Lung (tissue), 12 donors: Measurements from ENCODE around the gene SNAI1. TPM values are rescaled to one million over a fixed set of nuclear protein-coding genes. Genes with fewer than 3 reads are reported as not detected.
A peak's percentile ranks its signal among the peaks of the same experiment; 100 is the strongest.

Experiments used
- ATAC-seq: fragments of 200-7000 bp; cut with Tn5 transposase; one replicate; pipeline ENCODE4 v1.9.1; 2020; ENCODE audit warnings: moderate number of reproducible peaks; ENCODE audit not compliant: insufficient read depth, low FRiP score
- DNase-seq, 3 donors: peaks; one replicate each; pipeline ENCODE4 v3.0.0-alpha.2; 2013 to 2017
- H3K27ac ChIP-seq, 2 donors: one replicate each; pipeline ENCODE4 v1.5.1; 2013; ENCODE audit warnings: mild to moderate bottlenecking in 2 of 2, moderate library complexity in 2 of 2, control low read depth in 1 of 2, inconsistent platforms in 1 of 2, low read depth in 1 of 2, low read length in 1 of 2
- H3K27me3 ChIP-seq, 3 donors: one replicate each; pipeline ENCODE4 v1.5.1; 2013; ENCODE audit warnings: low read length in 2 of 3; ENCODE audit not compliant: control insufficient read depth in 3 of 3, insufficient read depth in 3 of 3
- H3K36me3 ChIP-seq, 4 donors: one replicate each; pipeline ENCODE4 v1.5.1; 2013; ENCODE audit warnings: low read length in 4 of 4, mild to moderate bottlenecking in 1 of 4, moderate library complexity in 1 of 4; ENCODE audit not compliant: control insufficient read depth in 4 of 4, insufficient read depth in 4 of 4
- H3K4me1 ChIP-seq, 5 donors: one replicate each; pipeline ENCODE4 v1.5.1; 2013; ENCODE audit warnings: low read length in 5 of 5, mild to moderate bottlenecking in 2 of 5, moderate library complexity in 1 of 5; ENCODE audit not compliant: control insufficient read depth in 5 of 5, insufficient read depth in 5 of 5
- H3K4me3 ChIP-seq: one replicate; pipeline ENCODE4 v1.5.1; 2013; ENCODE audit warnings: mild to moderate bottlenecking, control low read depth, moderate library complexity
- H3K9ac ChIP-seq, 2 donors: one replicate each; pipeline ENCODE4 v1.5.1; 2013; ENCODE audit warnings: low read length in 2 of 2, control low read depth in 1 of 2; ENCODE audit not compliant: insufficient read depth in 1 of 2
- H3K9me3 ChIP-seq, 4 donors: one replicate each; pipeline ENCODE4 v1.5.1; 2013; ENCODE audit warnings: low read length in 3 of 4, mild to moderate bottlenecking in 1 of 4, moderate library complexity in 1 of 4; ENCODE audit not compliant: control insufficient read depth in 4 of 4, insufficient read depth in 3 of 4
- CTCF ChIP-seq: IDR thresholded peaks from 2 replicates; pipeline ENCODE4 v1.5.1; 2012; ENCODE audit warnings: mild to moderate bottlenecking; ENCODE audit errors: control extremely low read depth, extremely low read depth
- WGBS, 2 donors: extraction: QIAGEN DNeasy Blood & Tissue Kit; methylation state at CpG; one replicate each; pipeline ENCODE4 v1.1.7; 2013; 5-methylcytosine and 5-hydroxymethylcytosine counted together
- polyA plus RNA-seq, 2 donors: library from polyadenylated mRNA; stranded (reverse); fragments of 200-250 nt; gene quantifications; one replicate each; pipeline ENCODE4 v1.2.1, GENCODE V29; 2013
- total RNA-seq, 2 donors: library from RNA; depleted of rRNA in 1 of 2; stranded (reverse); fragments of >200 nt in 1 of 2; gene quantifications; one replicate each; pipeline ENCODE4 v1.2.1, GENCODE V29; 2014 to 2021
- donor health status: control.
- donor health status: control.
- donor health status: Bipolar disorder and iron deficiency.
- donor health status: healthy.
- donor health status: DM: yes; HTN: yes; CAD: no.

SNAI1 gene
- total and polyA plus RNA-seq, 4 donors = 0.74 to 12.0 (median 5.4) TPM

DNA sequence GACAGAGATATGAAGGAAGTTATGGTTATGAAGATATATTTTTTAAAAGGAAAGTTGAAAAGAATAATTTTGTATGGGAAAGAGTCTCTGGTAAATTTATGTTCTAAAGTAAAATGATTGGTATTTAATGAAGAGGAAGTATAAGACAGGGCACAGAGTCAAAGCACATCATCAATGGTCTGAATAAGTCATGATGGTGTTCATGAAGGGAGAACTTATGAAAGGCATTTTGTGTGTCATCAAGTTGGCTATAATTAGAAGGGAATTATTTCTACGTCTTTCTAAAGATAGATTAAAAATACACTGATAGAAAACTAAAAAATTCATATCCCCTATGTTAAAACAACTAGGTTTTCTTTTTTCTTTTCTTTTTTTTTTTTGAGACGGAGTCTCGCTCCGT lies 21.4 kb upstream of the SNAI1 start:
- 81 to 92% methylated on average over 1 to 4 of the region's 4 CpGs for WGBS, 2 donors
- Histone ChIP-seq H3K4me1 (peaks cover 0 to 1% (median 0%) of the 10 kb centered on the region in 5 donors), H3K9ac (no peak overlapping the region), H3K27ac (no peak overlapping the region), H3K9me3 (no peaks in the 10 kb centered on the region), H3K4me3 (no peak overlapping the region), H3K27me3 (no peaks in the 10 kb centered on the region), H3K36me3 (peaks cover 0 to 20% (median 2%) of the 10 kb centered on the region in 4 donors)
- ATAC-seq = no peak
- DNase-seq = peak in 1 of 3 donors; percentile 42
- no peak for TF ChIP-seq CTCF

GRCh38 chr20:49964964-49965780 lies 17.6 kb upstream of the SNAI1 start:
- Histone ChIP-seq H3K9ac (no peak overlapping the region), H3K27me3 (no peaks in the 10 kb centered on the region), H3K4me1 (no peaks in the 10 kb centered on the region), H3K36me3 (peaks cover 0 to 4% (median under 1%) of the 10 kb centered on the region in 4 donors), H3K4me3 (no peak overlapping the region), H3K27ac (no peak overlapping the region), H3K9me3 (no peaks in the 10 kb centered on the region)
- ATAC-seq = no peak
- no peak for TF ChIP-seq CTCF
- 79 to 80% methylated on average over 5 of the region's 5 CpGs for WGBS, 2 donors
- DNase-seq = peak in 1 of 3 donors; percentile 18

DNA sequence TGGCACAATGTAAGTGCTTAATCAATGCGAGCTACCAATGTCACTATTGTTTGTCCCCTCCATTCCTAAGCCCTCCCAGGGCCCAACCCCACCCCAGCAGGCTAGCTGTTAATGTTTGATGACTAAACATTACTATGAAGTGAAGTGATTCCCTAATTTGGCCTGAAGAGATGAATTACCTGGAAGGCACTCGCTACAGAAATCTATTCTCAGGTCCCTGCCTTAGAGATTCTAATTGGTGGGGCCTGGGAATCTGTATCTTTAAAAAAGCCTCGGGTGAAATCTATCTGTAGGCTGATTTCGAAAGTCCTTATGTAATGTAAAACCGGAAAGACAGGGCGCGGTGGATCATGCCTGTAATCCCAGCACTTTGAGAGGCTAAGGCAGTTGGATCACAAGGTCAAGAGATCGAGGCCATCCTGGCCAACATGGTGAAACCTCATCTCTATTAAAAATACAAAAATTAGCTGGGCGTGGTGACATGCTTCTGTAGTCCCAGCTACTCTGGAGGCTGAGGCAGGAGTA lies 16.9 kb upstream of the SNAI1 start:
- Histone ChIP-seq H3K4me1 (no peaks in the 10 kb centered on the region), H3K27ac (no peak overlapping the region), H3K27me3 (no peaks in the 10 kb centered on the region), H3K9ac (no peak overlapping the region), H3K36me3 (peaks cover 0 to 4% (median 0%) of the 10 kb centered on the region in 4 donors), H3K4me3 (no peak overlapping the region), H3K9me3 (no peaks in the 10 kb centered on the region)
- DNase-seq = no peak
- no peak for ATAC-seq
- TF ChIP-seq CTCF = no peak
- WGBS, 2 donors = 50 to 60% methylated on average over 9 of the region's 9 CpGs
